H9 (cell line): ENCODE results near the gene KLHDC10. TPM values are rescaled to one million over a fixed set of nuclear protein-coding genes. Genes with fewer than 3 reads are reported as not detected.

Experiments
- DNase-seq: peaks from one replicate; pipeline ENCODE4 v3.0.0-alpha.2; 2017
- H2AFZ ChIP-seq: one replicate; pipeline ENCODE4 v1.6.1; 2013; ENCODE audit warnings: mild to moderate bottlenecking, low read length, control low read depth, moderate library complexity
- H2AK5ac ChIP-seq: 2 replicates; pipeline ENCODE4 v1.6.1; 2013; ENCODE audit warnings: low read length, control low read depth, mixed read lengths; ENCODE audit not compliant: insufficient read length
- H2BK120ac ChIP-seq: one replicate; pipeline ENCODE4 v1.6.1; 2013; ENCODE audit warnings: low read depth, mild to moderate bottlenecking, low read length, control low read depth, inconsistent platforms; ENCODE audit not compliant: poor library complexity, severe bottlenecking
- H2BK12ac ChIP-seq: 2 replicates; pipeline ENCODE4 v1.6.1; 2013; ENCODE audit warnings: low read length, control low read depth, mixed read lengths, low read depth; ENCODE audit not compliant: insufficient read length
- H2BK15ac ChIP-seq: 2 replicates; pipeline ENCODE4 v1.6.1; 2013; ENCODE audit warnings: low read depth, low read length, control low read depth
- H2BK20ac ChIP-seq: one replicate; pipeline ENCODE4 v1.6.1; 2013; ENCODE audit warnings: low read depth, mild to moderate bottlenecking, low read length, control low read depth, inconsistent platforms; ENCODE audit not compliant: poor library complexity, severe bottlenecking
- H2BK5ac ChIP-seq: 2 replicates; pipeline ENCODE4 v1.6.1; 2013; ENCODE audit warnings: low read length, control low read depth, mixed read lengths; ENCODE audit not compliant: insufficient read length
- H3K14ac ChIP-seq: 2 replicates; pipeline ENCODE4 v1.6.1; 2013; ENCODE audit warnings: low read length, control low read depth; ENCODE audit not compliant: insufficient read depth
- H3K18ac ChIP-seq: 2 replicates; pipeline ENCODE4 v1.6.1; 2013; ENCODE audit warnings: low read depth, mild to moderate bottlenecking, mixed read lengths, low read length, control low read depth; ENCODE audit not compliant: insufficient read length
- H3K23ac ChIP-seq: 2 replicates; pipeline ENCODE4 v1.6.1; 2013; ENCODE audit warnings: low read length, control low read depth, mixed read lengths, low read depth; ENCODE audit not compliant: insufficient read length
- H3K23me2 ChIP-seq: 2 replicates; pipeline ENCODE4 v1.6.1; 2013; ENCODE audit warnings: low read depth, mild to moderate bottlenecking, mixed read lengths, low read length, control low read depth; ENCODE audit not compliant: insufficient read length, poor library complexity, severe bottlenecking
- H3K27ac ChIP-seq: 2 replicates; pipeline ENCODE4 v1.5.1; 2013; ENCODE audit warnings: low read length, control low read depth, mixed read lengths, low read depth; ENCODE audit not compliant: insufficient read length
- H3K27me3 ChIP-seq: 2 replicates; pipeline ENCODE4 v1.6.1; 2013; ENCODE audit warnings: low read length, control low read depth, inconsistent platforms; ENCODE audit not compliant: insufficient read depth
- H3K4ac ChIP-seq: 2 replicates; pipeline ENCODE4 v1.6.1; 2013; ENCODE audit warnings: low read depth, mild to moderate bottlenecking, control low read depth, inconsistent platforms, low read length, moderate library complexity
- H3K4me1 ChIP-seq: 2 replicates; pipeline ENCODE4 v1.6.1; 2013; ENCODE audit warnings: low read length, control low read depth, inconsistent platforms; ENCODE audit not compliant: insufficient read depth
- H3K4me2 ChIP-seq: 2 replicates; pipeline ENCODE4 v1.6.1; 2013; ENCODE audit warnings: low read length, control low read depth, mixed read lengths; ENCODE audit not compliant: insufficient read length, insufficient read depth
- H3K56ac ChIP-seq: 2 replicates; pipeline ENCODE4 v1.6.1; 2013; ENCODE audit warnings: low read depth, mild to moderate bottlenecking, mixed read lengths, low read length, control low read depth; ENCODE audit not compliant: insufficient read length
- H3K79me1 ChIP-seq: 2 replicates; pipeline ENCODE4 v1.6.1; 2013; ENCODE audit warnings: low read depth, mild to moderate bottlenecking, moderate library complexity, low read length, control low read depth, inconsistent platforms; ENCODE audit not compliant: insufficient read depth, poor library complexity, severe bottlenecking
- H3K79me2 ChIP-seq: 2 replicates; pipeline ENCODE4 v1.6.1; 2013; ENCODE audit warnings: low read length, control low read depth, inconsistent platforms; ENCODE audit not compliant: insufficient read depth
- H3K9ac ChIP-seq: 2 replicates; pipeline ENCODE4 v1.6.1; 2013; ENCODE audit warnings: low read length, control low read depth, mixed read lengths; ENCODE audit not compliant: insufficient read length; ENCODE audit errors: extremely low read depth
- H3K9me3 ChIP-seq: one replicate; pipeline ENCODE4 v1.6.1; 2013; ENCODE audit warnings: low read depth, low read length, inconsistent platforms; ENCODE audit not compliant: control insufficient read depth
- H3T11ph ChIP-seq: one replicate; pipeline ENCODE4 v1.6.1; 2013; ENCODE audit warnings: mild to moderate bottlenecking, low read length, control low read depth, inconsistent platforms
- H4K20me1 ChIP-seq: one replicate; pipeline ENCODE4 v1.6.1; 2013; ENCODE audit not compliant: control insufficient read depth, insufficient read length, insufficient read depth
- H4K5ac ChIP-seq: 2 replicates; pipeline ENCODE4 v1.6.1; 2013; ENCODE audit warnings: low read depth, mild to moderate bottlenecking, mixed read lengths, low read length, control low read depth; ENCODE audit not compliant: insufficient read length
- H4K8ac ChIP-seq: replicated peaks from 2 replicates; pipeline ENCODE4 v1.6.1; 2013; ENCODE audit warnings: low read length, control low read depth, mixed read lengths, low read depth; ENCODE audit not compliant: insufficient read length
- H4K91ac ChIP-seq: 2 replicates; pipeline ENCODE4 v1.6.1; 2013; ENCODE audit warnings: low read depth, mild to moderate bottlenecking, moderate library complexity, mixed read lengths, low read length, control low read depth; ENCODE audit not compliant: insufficient read length
- H3K27ac Mint-ChIP-seq, 3 experiments: 2 replicates in 2 of 3; 3 replicates in 1 of 3; pipeline ENCODE4 v1.8.0; 2020 to 2021; ENCODE audit warnings: mixed read lengths in 3 of 3, mild to moderate bottlenecking in 1 of 3, moderate library complexity in 1 of 3
- H3K27me3 Mint-ChIP-seq: 2 replicates; pipeline ENCODE4 v1.8.0; 2021; ENCODE audit warnings: low read depth, mild to moderate bottlenecking, moderate library complexity, mixed read lengths
- H3K36me3 Mint-ChIP-seq, 3 experiments: 2 replicates in 2 of 3; 3 replicates in 1 of 3; pipeline ENCODE4 v1.8.0; 2020 to 2021; ENCODE audit warnings: low read depth in 3 of 3, mixed read lengths in 3 of 3; ENCODE audit not compliant: insufficient read depth in 1 of 3
- H3K4me1 Mint-ChIP-seq, 2 experiments: 2 replicates each; pipeline ENCODE4 v1.8.0; 2020; ENCODE audit warnings: mixed read lengths in 2 of 2
- H3K4me3 Mint-ChIP-seq, 2 experiments: 2 replicates in 1 of 2; 3 replicates in 1 of 2; pipeline ENCODE4 v1.8.0; 2020 to 2021; ENCODE audit warnings: mild to moderate bottlenecking in 2 of 2, mixed read lengths in 2 of 2, moderate library complexity in 1 of 2
- H3K9me3 Mint-ChIP-seq, 2 experiments: 2 replicates in 1 of 2; 3 replicates in 1 of 2; pipeline ENCODE4 v1.8.0; 2020; ENCODE audit warnings: mild to moderate bottlenecking in 2 of 2, mixed read lengths in 2 of 2, moderate library complexity in 1 of 2
- WGBS: extraction: QIAGEN DNeasy Blood & Tissue Kit; methylation state at CpG from one replicate; pipeline ENCODE4 v1.1.7; 2013; ENCODE audit warnings: missing lambda C conversion rate, low lambda C conversion rate, mixed read lengths; ENCODE audit not compliant: insufficient read length; ENCODE audit errors: extremely low coverage; 5-methylcytosine and 5-hydroxymethylcytosine counted together
- total RNA-seq: library from RNA; stranded (reverse); gene quantifications from 2 replicates; pipeline ENCODE4 v1.2.1, GENCODE V29; 2021
- TF ChIP-seq, protein P1 (sequence below): fragments of 200-600 bp; sonication (generic); conservative IDR thresholded peaks from 3 replicates; pipeline ENCODE4 v1.8.0; 2021; ENCODE audit warnings: antibody characterized with exemption, mild to moderate bottlenecking

KLHDC10 gene
- total RNA-seq, 1 experiment from 2014 or later: 17.3 TPM

DNA sequence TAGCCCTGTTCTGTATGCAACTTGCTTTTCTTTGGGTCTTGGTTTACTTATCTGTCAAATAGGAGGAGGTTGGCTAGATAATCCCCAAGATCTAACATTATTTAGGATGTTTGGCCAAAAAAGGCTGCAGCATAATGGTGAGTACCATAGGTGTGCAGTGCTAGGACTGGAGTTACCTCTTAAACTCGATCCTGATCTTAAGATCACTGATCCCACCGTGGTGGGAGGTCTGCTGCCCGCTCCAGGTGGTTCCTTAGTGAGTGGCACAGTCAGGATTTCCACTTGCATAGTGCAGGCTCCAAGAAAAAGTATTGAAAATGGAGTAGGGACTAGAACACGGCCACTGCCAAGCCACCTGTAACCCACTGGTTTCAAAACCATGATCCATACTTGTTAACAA lies 66.9 kb downstream of the KLHDC10 start:
- no CpG with 5 or more reads among the region's 4 CpGs for WGBS
- Histone ChIP-seq H4K91ac (no peak overlapping the region), H3K23ac (no peak overlapping the region), H2AK5ac (no peak overlapping the region), H3K79me2 (no peaks in the 10 kb centered on the region), H3T11ph (no peak overlapping the region), H3K27ac (no peak overlapping the region), H3K4me1 (0 out of 2 replicates have a peak, but pooled peaks cover 2% of the 10 kb centered on the region), H2AFZ (no peak overlapping the region), H2BK12ac (no peak overlapping the region), H3K27me3 (no peaks in the 10 kb centered on the region), H3K56ac (no peak overlapping the region), H4K5ac (no peak overlapping the region), H3K79me1 (no peaks in the 10 kb centered on the region), H4K8ac (no peak overlapping the region), H3K4me2 (no peak overlapping the region), H3K14ac (no peak overlapping the region), H2BK15ac (no peak overlapping the region), H3K18ac (no peak overlapping the region), H2BK5ac (no peak overlapping the region), H4K20me1 (peaks cover 4% of the 10 kb centered on the region), H3K23me2 (peaks cover 9% of the 10 kb centered on the region), H3K4ac (no peak overlapping the region), H3K9me3 (no peaks in the 10 kb centered on the region), H2BK120ac (no peak overlapping the region), H2BK20ac (no peak overlapping the region), H3K9ac (no peak overlapping the region)
- H3K36me3 Mint-ChIP-seq: peaks cover 2 to 15% (median 13%) of the 10 kb centered on the region in 3 experiments
- peaks cover 20% of the 10 kb centered on the region for H3K27me3 Mint-ChIP-seq
- no peaks in the 10 kb centered on the region; a peak in 1 of 5 replicates for H3K9me3 Mint-ChIP-seq
- TF ChIP-seq, protein P1, sequence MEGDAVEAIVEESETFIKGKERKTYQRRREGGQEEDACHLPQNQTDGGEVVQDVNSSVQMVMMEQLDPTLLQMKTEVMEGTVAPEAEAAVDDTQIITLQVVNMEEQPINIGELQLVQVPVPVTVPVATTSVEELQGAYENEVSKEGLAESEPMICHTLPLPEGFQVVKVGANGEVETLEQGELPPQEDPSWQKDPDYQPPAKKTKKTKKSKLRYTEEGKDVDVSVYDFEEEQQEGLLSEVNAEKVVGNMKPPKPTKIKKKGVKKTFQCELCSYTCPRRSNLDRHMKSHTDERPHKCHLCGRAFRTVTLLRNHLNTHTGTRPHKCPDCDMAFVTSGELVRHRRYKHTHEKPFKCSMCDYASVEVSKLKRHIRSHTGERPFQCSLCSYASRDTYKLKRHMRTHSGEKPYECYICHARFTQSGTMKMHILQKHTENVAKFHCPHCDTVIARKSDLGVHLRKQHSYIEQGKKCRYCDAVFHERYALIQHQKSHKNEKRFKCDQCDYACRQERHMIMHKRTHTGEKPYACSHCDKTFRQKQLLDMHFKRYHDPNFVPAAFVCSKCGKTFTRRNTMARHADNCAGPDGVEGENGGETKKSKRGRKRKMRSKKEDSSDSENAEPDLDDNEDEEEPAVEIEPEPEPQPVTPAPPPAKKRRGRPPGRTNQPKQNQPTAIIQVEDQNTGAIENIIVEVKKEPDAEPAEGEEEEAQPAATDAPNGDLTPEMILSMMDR: no peak
- H3K4me1 Mint-ChIP-seq: peaks cover 26 to 38% of the 10 kb centered on the region in 2 experiments
- H3K4me3 Mint-ChIP-seq: no peak overlapping the region
- no peak overlapping the region for H3K27ac Mint-ChIP-seq
- DNase-seq: no peak
